22Rv1 (cell line): Measurements from ENCODE around the gene NADK.

Experiments
- CTCF ChIP-seq: fragments of 450-650 bp; IDR thresholded peaks from 2 replicates; pipeline ENCODE4 v1.5.1; 2017; ENCODE audit warnings: mild to moderate bottlenecking
- ZFX ChIP-seq: fragments of 450-650 bp; IDR thresholded peaks from 2 replicates; pipeline ENCODE4 v1.6.1; 2017; ENCODE audit warnings: antibody characterized with exemption, borderline replicate concordance

DNA sequence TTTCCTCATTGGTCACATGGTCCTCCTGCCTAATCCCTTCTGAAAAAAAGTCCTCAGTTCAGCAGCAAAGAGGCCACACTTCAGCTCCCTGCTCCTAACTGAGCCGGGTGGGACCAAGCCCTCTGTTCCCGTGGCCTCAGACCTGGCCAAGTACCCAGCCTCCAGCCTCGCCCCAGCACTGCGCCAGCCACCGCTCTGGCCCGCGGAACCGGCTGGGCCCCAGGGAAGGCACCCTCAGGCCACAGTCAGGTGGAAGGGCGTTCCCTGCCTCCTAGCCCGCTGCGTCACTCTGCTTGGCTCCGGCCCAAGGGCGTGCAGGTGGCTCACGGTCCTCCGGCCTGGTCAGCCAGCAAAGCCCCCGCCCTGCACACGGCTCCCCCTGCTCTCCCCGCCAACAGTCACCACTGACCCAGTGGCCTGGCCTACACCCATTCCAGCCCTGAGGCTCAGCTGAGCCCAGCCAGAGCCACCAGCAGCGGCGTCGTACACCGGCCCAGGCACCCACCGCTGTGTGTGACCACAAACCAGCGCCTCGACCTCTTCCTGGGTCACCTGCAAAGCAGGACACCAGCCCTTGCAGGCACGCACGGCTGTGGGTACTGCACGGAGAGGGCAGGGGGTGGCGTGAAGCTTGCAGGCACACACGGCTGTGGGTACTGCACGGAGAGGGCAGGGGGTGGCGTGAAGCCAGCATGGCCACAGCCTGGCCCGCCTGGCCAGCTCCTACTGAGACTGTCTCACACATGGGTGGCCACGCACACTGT, 19.4 kb downstream of the NADK start:
- TF ChIP-seq CTCF (no peak), ZFX (no peak)
